ENCODE data around the gene SIRPB2.

- no peak for TF ChIP-seq POLR2A (IDR thresholded peaks at IDR 0.05)
- TF ChIP-seq CTCF (IDR thresholded peaks at IDR 0.05), result no peak
- TF ChIP-seq POLR2AphosphoS5 (IDR thresholded peaks at IDR 0.05), result no peak
Observed at GRCh38 chr20:1536893-1537730, 45.9 kb upstream of the SIRPB2 start.
